NT2/D1 (cell line): ENCODE measurements around the gene SEMA4C.
"Not testable (repeated sequence)": the region's sequence is repeated elsewhere in the genome, so short reads cannot be mapped to it uniquely, and the experiment has no call there.

Experiments used
- DNase-seq: peaks from one replicate; pipeline ENCODE4 v3.0.0-alpha.2; 2011; ENCODE audit warnings: low read depth, low spot score
- H3K27me3 ChIP-seq: 2 replicates; pipeline ENCODE4 v1.6.0; 2011; ENCODE audit warnings: mild to moderate bottlenecking; ENCODE audit not compliant: insufficient read length, insufficient read depth
- H3K36me3 ChIP-seq: 2 replicates; pipeline ENCODE4 v1.6.1; 2011; ENCODE audit warnings: mild to moderate bottlenecking, low read length, mixed read lengths; ENCODE audit not compliant: insufficient read depth, insufficient read length
- H3K4me1 ChIP-seq: 2 replicates; pipeline ENCODE4 v1.5.1; 2011; ENCODE audit not compliant: insufficient read depth, insufficient read length
- H3K4me3 ChIP-seq: 2 replicates; pipeline ENCODE4 v1.5.1; 2011; ENCODE audit warnings: low read depth; ENCODE audit not compliant: insufficient read length
- H3K9ac ChIP-seq: 2 replicates; pipeline ENCODE4 v1.6.0; 2011; ENCODE audit warnings: low read depth; ENCODE audit not compliant: insufficient read length
- H3K9me3 ChIP-seq: 2 replicates; pipeline ENCODE4 v1.5.1; 2011; ENCODE audit warnings: mild to moderate bottlenecking, low read length; ENCODE audit not compliant: insufficient read depth
- SUZ12 ChIP-seq: IDR thresholded peaks from 2 replicates; pipeline ENCODE4 v1.6.1; 2011; ENCODE audit not compliant: insufficient read length, insufficient read depth; ENCODE audit errors: extremely low read depth
- YY1 ChIP-seq: IDR thresholded peaks from 2 replicates; pipeline ENCODE4 v1.6.1; 2011; ENCODE audit not compliant: insufficient read length, insufficient read depth
- ZNF274 ChIP-seq: IDR thresholded peaks from 2 replicates; pipeline ENCODE4 v1.6.1; 2011; ENCODE audit warnings: mild to moderate bottlenecking, low read depth, low read length

Gene SEMA4C

DNA sequence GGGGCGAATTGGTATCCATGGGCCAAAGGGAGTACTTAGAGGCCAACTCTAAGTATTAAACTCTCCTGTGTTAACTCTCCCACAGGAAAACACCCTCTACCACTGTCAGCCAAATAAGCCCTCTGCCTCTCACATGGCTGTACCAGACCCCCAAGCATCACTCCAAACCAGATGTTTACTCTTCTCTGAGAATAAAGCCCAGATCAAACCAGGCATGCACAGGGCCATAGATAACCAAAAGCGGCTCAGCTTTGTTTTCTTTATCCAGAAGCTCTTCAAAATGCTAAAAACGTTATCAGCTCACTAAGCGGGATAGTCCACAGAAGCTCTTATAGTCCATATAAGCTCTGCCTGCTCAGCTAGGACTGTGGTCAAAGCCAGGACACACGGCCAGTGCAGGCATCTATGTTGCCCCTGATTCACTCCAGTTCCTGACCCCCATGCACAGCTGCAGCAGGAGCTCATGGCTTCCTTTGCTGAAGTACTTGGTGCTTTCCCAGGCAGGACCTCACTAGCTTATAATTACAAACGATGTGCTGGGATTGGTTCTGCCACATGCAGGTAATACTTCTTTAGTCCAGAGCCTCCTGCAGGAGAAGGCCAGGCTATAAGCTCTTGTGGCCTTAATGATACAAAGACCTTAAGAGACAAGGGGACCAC, 21.0 kb upstream of the SEMA4C start:
- peaks cover 4% of the 10 kb centered on the region for H3K27me3 ChIP-seq
- DNase-seq = no peak
- H3K4me3 ChIP-seq = no peak overlapping the region
- no peaks in the 10 kb centered on the region for H3K9me3 ChIP-seq
- no peak overlapping the region for H3K9ac ChIP-seq
- peaks cover 35% of the 10 kb centered on the region for H3K4me1 ChIP-seq
- no peaks in the 10 kb centered on the region for H3K36me3 ChIP-seq
- no peak for TF ChIP-seq YY1
- no peak for TF ChIP-seq SUZ12
- TF ChIP-seq ZNF274 = no peak

DNA sequence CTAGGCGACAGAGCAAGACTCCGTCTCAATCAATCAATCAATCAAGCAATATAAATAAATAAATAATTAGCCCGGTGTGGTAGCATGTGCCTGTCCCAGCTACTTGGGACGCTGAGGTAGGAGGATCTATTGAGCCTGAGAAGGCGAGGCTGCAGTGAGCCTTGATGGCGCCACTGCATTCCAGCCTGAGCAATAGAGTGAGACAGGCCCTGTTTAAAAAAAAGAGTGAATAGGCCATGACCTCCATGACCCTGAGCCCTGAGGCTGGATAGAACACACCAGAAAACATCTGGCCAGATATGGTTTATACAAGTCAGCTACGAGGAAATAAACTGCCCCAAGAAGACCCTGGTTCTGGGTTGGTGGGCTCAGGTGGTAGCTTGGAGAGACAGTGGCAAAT, 20.4 kb upstream of the SEMA4C start:
- Histone ChIP-seq H3K27me3 (peaks cover 4% of the 10 kb centered on the region), H3K36me3 (no peaks in the 10 kb centered on the region), H3K4me3 (no peak overlapping the region), H3K4me1 (peaks cover 40% of the 10 kb centered on the region), H3K9me3 (no peaks in the 10 kb centered on the region), H3K9ac (no peak overlapping the region)
- no peak for TF ChIP-seq YY1
- no peak for TF ChIP-seq SUZ12
- no peak for TF ChIP-seq ZNF274
- DNase-seq = no peak

DNA sequence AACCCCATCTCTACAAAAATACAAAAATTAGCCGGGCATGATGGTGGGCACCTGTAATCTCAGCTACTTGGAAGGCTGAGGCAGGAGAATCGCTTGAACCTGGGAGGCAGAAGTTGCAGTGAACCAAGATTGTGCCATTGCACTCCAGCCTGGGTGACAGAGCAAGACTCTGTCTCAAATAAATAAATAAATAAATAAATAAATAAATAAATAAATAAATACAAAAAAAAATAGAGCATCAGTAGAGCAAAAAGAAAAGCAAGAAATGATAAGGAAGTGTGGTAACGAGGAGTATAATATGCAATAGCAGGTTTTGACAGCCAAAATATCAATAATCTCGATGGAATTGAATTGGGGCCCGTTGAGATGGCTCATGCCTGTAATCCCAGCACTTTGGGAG, 19.6 kb upstream of the SEMA4C start:
- H3K4me3 ChIP-seq, DNase-seq, H3K9ac ChIP-seq, H3K9me3 ChIP-seq, H3K27me3 ChIP-seq, H3K36me3 ChIP-seq: not testable (repeated sequence)
- peaks cover 46% of the 10 kb centered on the region for H3K4me1 ChIP-seq

DNA sequence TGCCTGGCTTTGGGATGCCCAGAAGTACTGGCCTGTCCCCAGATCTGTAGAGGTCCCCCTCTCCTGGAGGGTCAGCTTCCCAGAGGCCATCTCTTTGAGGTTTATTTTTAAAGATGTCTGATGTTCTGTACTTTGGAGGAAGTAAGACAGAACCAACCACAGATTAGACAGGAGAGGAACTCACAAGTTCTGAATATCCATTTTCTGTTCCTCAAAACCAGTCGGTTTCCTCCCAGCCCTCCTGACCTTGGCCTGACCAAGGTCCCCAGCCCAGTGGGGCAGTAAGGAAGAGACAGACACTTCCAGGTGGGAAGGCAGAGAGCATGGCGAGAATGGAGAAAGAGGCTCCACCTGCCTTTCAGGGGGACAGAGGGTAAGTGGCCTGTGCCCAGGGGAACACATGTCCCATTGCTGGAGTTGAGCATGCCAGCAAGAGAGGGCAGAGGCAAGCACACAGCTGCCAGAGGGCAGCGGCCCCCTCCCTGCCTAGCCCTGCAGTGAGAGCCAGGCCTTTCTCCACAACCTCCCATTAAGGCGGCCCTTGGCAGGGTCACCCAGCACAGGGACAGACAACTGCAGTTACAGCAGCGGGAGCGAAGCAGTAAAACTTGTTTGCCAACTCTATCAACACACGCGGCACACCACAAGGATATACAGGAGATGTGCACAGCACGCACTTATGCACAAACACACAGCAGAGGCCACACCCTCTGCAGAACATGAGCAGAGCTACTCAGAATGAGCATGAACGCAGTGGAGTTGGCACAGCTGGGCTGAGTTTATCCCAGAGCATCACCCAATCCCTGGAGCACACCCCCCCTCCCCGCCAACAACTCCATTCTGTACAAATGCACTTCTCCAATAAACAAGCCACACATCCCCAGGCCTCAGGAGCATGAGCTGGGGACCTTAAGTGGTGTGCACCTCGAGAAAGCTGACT, 18.5 kb upstream of the SEMA4C start:
- TF ChIP-seq ZNF274 = no peak
- TF ChIP-seq SUZ12 = no peak
- Histone ChIP-seq H3K9me3 (no peaks in the 10 kb centered on the region), H3K27me3 (peaks cover 7% of the 10 kb centered on the region), H3K9ac (peak overlapping the region; percentile 63), H3K36me3 (no peaks in the 10 kb centered on the region), H3K4me1 (peaks cover 56% of the 10 kb centered on the region), H3K4me3 (no peak overlapping the region)
- no peak for DNase-seq

DNA sequence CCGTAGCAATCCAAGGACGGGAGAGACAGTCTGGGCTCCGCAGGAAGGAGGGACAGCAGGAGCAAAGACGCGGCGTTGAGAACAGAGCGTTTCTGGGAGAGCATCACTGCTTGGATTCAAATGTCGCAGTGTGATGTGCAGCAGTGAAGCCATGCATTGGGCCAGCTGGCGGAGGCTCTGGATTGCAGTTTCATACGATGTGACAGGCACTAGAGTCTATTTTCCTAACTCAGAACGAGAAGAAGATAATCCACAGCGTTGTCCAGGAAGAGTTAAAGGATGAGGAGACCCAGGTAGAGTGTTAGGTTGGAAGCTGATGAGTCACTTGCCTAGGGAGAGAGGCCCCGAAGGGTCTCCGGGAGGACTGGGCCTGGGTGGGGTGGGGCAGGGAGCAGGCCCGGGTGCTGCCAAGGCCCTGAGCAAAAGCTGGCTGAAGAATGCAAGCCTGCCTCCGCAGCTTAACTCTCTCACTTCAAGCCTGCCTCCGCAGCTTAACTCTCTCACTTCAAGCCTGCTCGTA, 17.7 kb upstream of the SEMA4C start:
- peak overlapping the region; percentile 14 for H3K9ac ChIP-seq
- no peak overlapping the region for H3K4me3 ChIP-seq
- peaks cover 10% of the 10 kb centered on the region for H3K27me3 ChIP-seq
- no peak for DNase-seq
- no peaks in the 10 kb centered on the region for H3K9me3 ChIP-seq
- no peaks in the 10 kb centered on the region for H3K36me3 ChIP-seq
- H3K4me1 ChIP-seq = peaks cover 63% of the 10 kb centered on the region
- no peak for TF ChIP-seq ZNF274

DNA sequence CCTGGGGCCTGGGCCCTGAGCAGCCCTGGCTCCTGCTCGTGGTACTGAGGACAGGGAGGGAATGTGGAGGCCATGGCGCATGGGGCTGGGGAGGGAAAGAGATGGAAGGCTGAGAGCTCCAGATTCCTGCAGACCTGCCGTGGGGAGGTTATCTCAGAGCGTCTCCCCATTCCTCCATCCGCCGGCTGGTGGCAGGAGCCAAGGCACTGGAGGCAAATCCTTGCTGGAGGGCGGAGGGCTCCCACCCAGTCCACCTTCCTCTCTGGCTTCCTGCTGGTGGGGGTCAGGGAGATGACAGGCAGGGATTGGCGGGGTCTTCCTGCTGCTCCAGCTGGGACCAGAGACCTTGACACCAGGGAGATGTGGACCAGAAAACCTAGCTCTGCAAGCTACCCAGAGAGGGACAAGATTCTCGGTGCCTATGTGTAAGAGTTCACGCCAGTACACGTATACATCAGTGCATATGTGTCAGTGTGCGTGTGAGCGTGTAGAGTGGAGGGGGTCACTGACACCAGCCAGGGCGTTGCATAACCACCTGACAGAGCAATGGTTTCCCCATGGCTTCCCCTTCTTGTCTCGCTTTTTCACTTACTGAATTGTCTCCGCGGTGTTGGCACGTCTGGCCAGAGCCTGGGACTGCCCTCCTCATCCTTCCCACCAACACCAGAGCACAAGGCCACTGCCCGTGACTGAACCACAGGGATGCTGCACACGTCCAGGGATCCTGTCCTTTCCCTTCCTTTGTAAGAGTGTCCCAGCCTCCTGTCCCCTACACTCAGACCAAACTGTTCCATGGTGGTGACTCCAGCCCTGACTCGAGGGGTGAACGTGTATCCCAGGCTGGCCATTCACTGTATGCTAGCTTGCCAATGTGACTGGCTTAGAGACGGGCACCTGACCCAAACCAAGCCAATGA, 15.8 kb upstream of the SEMA4C start:
- no peaks in the 10 kb centered on the region for H3K9me3 ChIP-seq
- no peaks in the 10 kb centered on the region for H3K36me3 ChIP-seq
- TF ChIP-seq YY1 (no peak), ZNF274 (no peak), SUZ12 (no peak)
- H3K4me3 ChIP-seq = no peak overlapping the region
- DNase-seq = no peak
- peak overlapping the region; percentile 11 for H3K9ac ChIP-seq
- H3K27me3 ChIP-seq = peaks cover 6% of the 10 kb centered on the region
- H3K4me1 ChIP-seq = peaks cover 64% of the 10 kb centered on the region
